Osteoblast (primary cell): ENCODE data around the gene PITX3. TPM values are rescaled to one million over a fixed set of nuclear protein-coding genes. Genes with fewer than 3 reads are reported as not detected.
A peak's percentile ranks its signal among the peaks of the same experiment; 100 is the strongest.

Source experiments
- DNase-seq: peaks from one replicate; pipeline ENCODE4 v3.0.0; 2011; ENCODE audit warnings: low spot score, mixed read lengths; ENCODE audit not compliant: insufficient read length; ENCODE audit errors: missing footprints
- H2AFZ ChIP-seq: 2 replicates; pipeline ENCODE4 v1.6.0; 2011; ENCODE audit warnings: mild to moderate bottlenecking, low read length
- H3K27ac ChIP-seq: 2 replicates; pipeline ENCODE4 v1.5.1; 2011; ENCODE audit warnings: mild to moderate bottlenecking, low read depth, low read length, moderate library complexity
- H3K27me3 ChIP-seq: 2 replicates; pipeline ENCODE4 v1.6.0; 2012; ENCODE audit warnings: mild to moderate bottlenecking, control low read depth, inconsistent platforms, low read length, moderate library complexity; ENCODE audit not compliant: insufficient read depth
- H3K36me3 ChIP-seq: 2 replicates; pipeline ENCODE4 v1.5.1; 2011; ENCODE audit warnings: mild to moderate bottlenecking, low read length, control low read depth, moderate library complexity; ENCODE audit not compliant: insufficient read depth
- H3K4me1 ChIP-seq: 2 replicates; pipeline ENCODE4 v1.5.1; 2011; ENCODE audit warnings: mild to moderate bottlenecking, low read length, control low read depth, moderate library complexity; ENCODE audit not compliant: insufficient read depth
- H3K4me2 ChIP-seq: 2 replicates; pipeline ENCODE4 v1.6.0; 2011; ENCODE audit warnings: mild to moderate bottlenecking, low read length; ENCODE audit not compliant: insufficient read depth
- H3K4me3 ChIP-seq: fragments of 200-600 bp; sonication (generic); 3 replicates; pipeline ENCODE4 v1.5.1; 2012; ENCODE audit warnings: mild to moderate bottlenecking, low read length, inconsistent platforms; ENCODE audit not compliant: insufficient read depth
- H3K79me2 ChIP-seq: 2 replicates; pipeline ENCODE4 v1.6.0; 2012; ENCODE audit warnings: mild to moderate bottlenecking, low read length, control low read depth, inconsistent platforms; ENCODE audit not compliant: insufficient read depth
- H3K9me3 ChIP-seq: 2 replicates; pipeline ENCODE4 v1.5.1; 2011; ENCODE audit warnings: low read depth, low read length, control low read depth
- H4K20me1 ChIP-seq: 2 replicates; pipeline ENCODE4 v1.6.0; 2012; ENCODE audit warnings: mild to moderate bottlenecking, low read length, control low read depth; ENCODE audit not compliant: insufficient read depth
- CTCF ChIP-seq: IDR thresholded peaks from 2 replicates; pipeline ENCODE4 v1.5.1; 2011; ENCODE audit warnings: mild to moderate bottlenecking, low read depth, low read length, moderate library complexity; ENCODE audit errors: extremely low read depth
- total RNA-seq: library from RNA; depleted of rRNA; stranded (reverse); fragments of >200 nt; gene quantifications from 2 replicates; pipeline ENCODE4 v1.2.3, GENCODE V29; 2012

PITX3 gene
- total RNA-seq, 1 donor: under 0.01 TPM

- no peaks in the 10 kb centered on the region for H4K20me1 ChIP-seq
- H3K4me2 ChIP-seq: no peak overlapping the region
- peak; percentile 89 for DNase-seq
- H3K4me3 ChIP-seq: no peak overlapping the region
- no peak overlapping the region for H3K27ac ChIP-seq
- peaks cover 3% of the 10 kb centered on the region for H3K4me1 ChIP-seq
- peaks cover 7% of the 10 kb centered on the region for H3K27me3 ChIP-seq
- no peak overlapping the region for H2AFZ ChIP-seq
- TF ChIP-seq CTCF: no peak
- H3K9me3 ChIP-seq: no peaks in the 10 kb centered on the region
- no peaks in the 10 kb centered on the region for H3K79me2 ChIP-seq
- no peaks in the 10 kb centered on the region for H3K36me3 ChIP-seq
Measured at GRCh38 chr10:102235598-102235920, 5.8 kb downstream of the PITX3 start.

GRCh38 chr10:102234888-102235597 is 6.3 kb downstream of the PITX3 start:
- Histone ChIP-seq H2AFZ (no peak overlapping the region), H3K36me3 (no peaks in the 10 kb centered on the region), H4K20me1 (no peaks in the 10 kb centered on the region), H3K27ac (no peak overlapping the region), H3K9me3 (no peaks in the 10 kb centered on the region), H3K27me3 (peaks cover 4% of the 10 kb centered on the region), H3K79me2 (no peaks in the 10 kb centered on the region), H3K4me1 (peaks cover 8% of the 10 kb centered on the region), H3K4me3 (no peak overlapping the region), H3K4me2 (no peak overlapping the region)
- no peak for DNase-seq
- no peak for TF ChIP-seq CTCF

GRCh38 chr10:102233997-102234396 is 7.3 kb downstream of the PITX3 start:
- Histone ChIP-seq H3K36me3 (no peaks in the 10 kb centered on the region), H3K4me1 (peaks cover 10% of the 10 kb centered on the region), H3K9me3 (no peaks in the 10 kb centered on the region), H2AFZ (no peak overlapping the region), H3K4me2 (no peak overlapping the region), H3K4me3 (no peak overlapping the region), H4K20me1 (no peaks in the 10 kb centered on the region), H3K79me2 (no peaks in the 10 kb centered on the region), H3K27me3 (no peaks in the 10 kb centered on the region), H3K27ac (no peak overlapping the region)
- TF ChIP-seq CTCF: no peak
- DNase-seq: no peak

- DNase-seq: peak; percentile 89
- Histone ChIP-seq H3K4me3 (peak overlapping the region; percentile 59), H3K27ac (no peak overlapping the region), H4K20me1 (no peaks in the 10 kb centered on the region), H3K4me2 (peak overlapping the region; percentile 78), H3K79me2 (no peaks in the 10 kb centered on the region), H3K9me3 (no peaks in the 10 kb centered on the region), H3K36me3 (no peaks in the 10 kb centered on the region), H2AFZ (peak overlapping the region; percentile 64), H3K27me3 (no peaks in the 10 kb centered on the region), H3K4me1 (peaks cover 18% of the 10 kb centered on the region)
- TF ChIP-seq CTCF: peak; percentile 65
Measured at GRCh38 chr10:102231357-102232318, 9.7 kb downstream of the PITX3 start.
